C4-2B (cell line): ENCODE measurements around the gene PDXDC1.
"Not testable (repeated sequence)": the region's sequence is repeated elsewhere in the genome, so short reads cannot be mapped to it uniquely, and the experiment has no call there.

Source experiments
- H3K27ac ChIP-seq: fragments of 450-650 bp; 2 replicates; pipeline ENCODE4 v1.5.1; 2017
- CTCF ChIP-seq: fragments of 450-650 bp; conservative IDR thresholded peaks from 2 replicates; pipeline ENCODE4 v1.5.1; 2017; ENCODE audit warnings: mild to moderate bottlenecking
- ZFX ChIP-seq: fragments of 450-650 bp; IDR thresholded peaks from 2 replicates; pipeline ENCODE4 v1.6.1; 2017

Gene PDXDC1

GRCh38 chr16:15049581-15050180 is 74.9 kb downstream of the PDXDC1 start:
- TF ChIP-seq ZFX (no peak), CTCF (no peak)
- no peak overlapping the region for H3K27ac ChIP-seq

- H3K27ac ChIP-seq = not testable (repeated sequence)
Measured at GRCh38 chr16:15050440-15050839, 75.6 kb downstream of the PDXDC1 start.

GRCh38 chr16:15051387-15051951 is 76.6 kb downstream of the PDXDC1 start:
- TF ChIP-seq ZFX (no peak), CTCF (no peak)
- H3K27ac ChIP-seq = no peak overlapping the region

GRCh38 chr16:15052747-15053476 is 78.1 kb downstream of the PDXDC1 start:
- no peak overlapping the region for H3K27ac ChIP-seq
- TF ChIP-seq ZFX (no peak), CTCF (no peak)

GRCh38 chr16:15053904-15054303 is 79.1 kb downstream of the PDXDC1 start:
- TF ChIP-seq ZFX (no peak), CTCF (no peak)
- no peak overlapping the region for H3K27ac ChIP-seq

- no peak overlapping the region for H3K27ac ChIP-seq
- TF ChIP-seq ZFX = no peak
- TF ChIP-seq CTCF = no peak
Measured at GRCh38 chr16:15054357-15055140, 79.7 kb downstream of the PDXDC1 start.

- H3K27ac ChIP-seq = peak overlapping the region; percentile 67
- TF ChIP-seq CTCF = no peak; the same call in 1 of the 2 replicates
- peak; percentile 43; the same call in 1 of the 2 replicates for TF ChIP-seq ZFX
Measured at GRCh38 chr16:15055141-15056053, 80.6 kb downstream of the PDXDC1 start.
